ENCODE results near the gene GABBR2. TPM values are rescaled to one million over a fixed set of nuclear protein-coding genes. Genes with fewer than 3 reads are reported as not detected.

Gene GABBR2
- total and polyA plus RNA-seq, 9 of the 15 experiments (the other 6 are each of a cell fraction or from before 2014, with no cell fraction given): 0.15 to 1.9 (median 0.32) TPM

DNA sequence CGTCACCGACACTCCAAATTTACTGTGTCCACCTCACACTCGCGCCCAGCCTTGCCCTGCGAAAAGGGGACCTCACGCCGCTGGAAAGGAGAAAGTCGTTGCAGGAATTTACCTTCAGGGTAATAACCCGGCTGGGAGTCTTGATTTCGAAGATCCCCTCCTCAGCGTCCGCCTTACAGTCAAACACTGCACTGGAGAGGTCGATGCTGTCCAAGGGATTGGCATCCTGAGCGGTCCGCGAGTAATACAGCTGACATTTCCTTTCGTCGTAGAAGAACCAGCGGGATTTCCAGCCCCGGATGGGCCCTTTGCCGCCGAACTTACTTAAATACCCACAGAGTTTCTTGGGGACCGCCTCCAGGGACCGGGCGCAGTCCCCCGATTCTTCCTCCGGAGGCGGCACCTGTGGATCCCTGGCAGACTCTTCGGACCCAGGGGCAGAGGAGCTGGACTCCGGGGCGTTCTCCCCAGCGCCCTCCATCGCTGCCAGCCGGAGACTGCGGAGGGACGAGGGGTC is 453.6 kb downstream of the GABBR2 start (continued):
- TF ChIP-seq CHD2 (IDR thresholded peaks at IDR 0.05; ENCODE audit: low read depth, low read length) (no peak), KDM4B (IDR thresholded peaks at IDR 0.05; ENCODE audit: borderline replicate concordance in 2 of 2, low read depth in 1 of 2) (0 out of 4 replicates have a peak, but pooled peaks of 1 of the 2 experiments have one; percentile 19), BCOR (IDR thresholded peaks at IDR 0.05) (0 out of 2 replicates have a peak, but pooled peaks have one; percentile 3), MAFK (IDR thresholded peaks at IDR 0.05; ENCODE audit: low read length) (no peak), SAP30 (IDR thresholded peaks at IDR 0.05; ENCODE audit: borderline replicate concordance, insufficient read depth, low read depth, low read length, poor library complexity, severe bottlenecking) (peak; percentile 71), PCBP2 (IDR thresholded peaks at IDR 0.05; ENCODE audit: low read depth, low read length, poor library complexity, severe bottlenecking) (no peak), HDAC1 (IDR thresholded peaks at IDR 0.05) (no peak), MTA1 (IDR thresholded peaks at IDR 0.05; ENCODE audit: borderline replicate concordance) (no peak), FOXP1 (CRISPR knock-in tag; IDR thresholded peaks at IDR 0.05) (0 out of 2 replicates have a peak, but pooled peaks have one; percentile 44), GATAD2A (IDR thresholded peaks at IDR 0.05) (0 out of 2 replicates have a peak, but pooled peaks have one; percentile 37), MTA2 (IDR thresholded peaks at IDR 0.05; ENCODE audit: low read depth) (no peak), TAL1 (IDR thresholded peaks at IDR 0.05) (no peak), SUPT5H (IDR thresholded peaks at IDR 0.05) (no peak), ZNF134 (CRISPR knock-in tag; conservative IDR thresholded peaks at IDR 0.05) (no peak), RBFOX2 (IDR thresholded peaks at IDR 0.05; ENCODE audit: low read depth, low read length) (no peak), ELF1 (tag; IDR thresholded peaks at IDR 0.05) (no peak), CHD1 (IDR thresholded peaks at IDR 0.05; ENCODE audit: low read length) (peak; percentile 11), XRCC5 (IDR thresholded peaks at IDR 0.05; ENCODE audit: low read depth, low read length) (0 out of 2 replicates have a peak, but pooled peaks have one; percentile 8), ZSCAN29 (IDR thresholded peaks at IDR 0.05) (peak; percentile 25; the same call in 1 of the 2 replicates), ZNF224 (CRISPR knock-in tag; IDR thresholded peaks at IDR 0.05) (0 out of 2 replicates have a peak, but pooled peaks have one; percentile 26), CEBPB (tag; IDR thresholded peaks at IDR 0.05) (no peak)
- TF ChIP-seq, protein P1, sequence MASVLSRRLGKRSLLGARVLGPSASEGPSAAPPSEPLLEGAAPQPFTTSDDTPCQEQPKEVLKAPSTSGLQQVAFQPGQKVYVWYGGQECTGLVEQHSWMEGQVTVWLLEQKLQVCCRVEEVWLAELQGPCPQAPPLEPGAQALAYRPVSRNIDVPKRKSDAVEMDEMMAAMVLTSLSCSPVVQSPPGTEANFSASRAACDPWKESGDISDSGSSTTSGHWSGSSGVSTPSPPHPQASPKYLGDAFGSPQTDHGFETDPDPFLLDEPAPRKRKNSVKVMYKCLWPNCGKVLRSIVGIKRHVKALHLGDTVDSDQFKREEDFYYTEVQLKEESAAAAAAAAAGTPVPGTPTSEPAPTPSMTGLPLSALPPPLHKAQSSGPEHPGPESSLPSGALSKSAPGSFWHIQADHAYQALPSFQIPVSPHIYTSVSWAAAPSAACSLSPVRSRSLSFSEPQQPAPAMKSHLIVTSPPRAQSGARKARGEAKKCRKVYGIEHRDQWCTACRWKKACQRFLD (CRISPR knock-in tag; IDR thresholded peaks at IDR 0.05): 0 out of 2 replicates have a peak, but pooled peaks have one; percentile 20
- TF ChIP-seq, protein P2, sequence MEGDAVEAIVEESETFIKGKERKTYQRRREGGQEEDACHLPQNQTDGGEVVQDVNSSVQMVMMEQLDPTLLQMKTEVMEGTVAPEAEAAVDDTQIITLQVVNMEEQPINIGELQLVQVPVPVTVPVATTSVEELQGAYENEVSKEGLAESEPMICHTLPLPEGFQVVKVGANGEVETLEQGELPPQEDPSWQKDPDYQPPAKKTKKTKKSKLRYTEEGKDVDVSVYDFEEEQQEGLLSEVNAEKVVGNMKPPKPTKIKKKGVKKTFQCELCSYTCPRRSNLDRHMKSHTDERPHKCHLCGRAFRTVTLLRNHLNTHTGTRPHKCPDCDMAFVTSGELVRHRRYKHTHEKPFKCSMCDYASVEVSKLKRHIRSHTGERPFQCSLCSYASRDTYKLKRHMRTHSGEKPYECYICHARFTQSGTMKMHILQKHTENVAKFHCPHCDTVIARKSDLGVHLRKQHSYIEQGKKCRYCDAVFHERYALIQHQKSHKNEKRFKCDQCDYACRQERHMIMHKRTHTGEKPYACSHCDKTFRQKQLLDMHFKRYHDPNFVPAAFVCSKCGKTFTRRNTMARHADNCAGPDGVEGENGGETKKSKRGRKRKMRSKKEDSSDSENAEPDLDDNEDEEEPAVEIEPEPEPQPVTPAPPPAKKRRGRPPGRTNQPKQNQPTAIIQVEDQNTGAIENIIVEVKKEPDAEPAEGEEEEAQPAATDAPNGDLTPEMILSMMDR (IDR thresholded peaks at IDR 0.05 in 2 of 3, conservative IDR thresholded peaks at IDR 0.05 in 1 of 3; ENCODE audit: insufficient read depth in 2 of 3, low read depth in 1 of 3, low read length in 3 of 3): 0 out of 6 replicates have a peak, but pooled peaks of 2 of the 3 experiments have one; percentile 4 to 5
- TF ChIP-seq, protein P3, sequence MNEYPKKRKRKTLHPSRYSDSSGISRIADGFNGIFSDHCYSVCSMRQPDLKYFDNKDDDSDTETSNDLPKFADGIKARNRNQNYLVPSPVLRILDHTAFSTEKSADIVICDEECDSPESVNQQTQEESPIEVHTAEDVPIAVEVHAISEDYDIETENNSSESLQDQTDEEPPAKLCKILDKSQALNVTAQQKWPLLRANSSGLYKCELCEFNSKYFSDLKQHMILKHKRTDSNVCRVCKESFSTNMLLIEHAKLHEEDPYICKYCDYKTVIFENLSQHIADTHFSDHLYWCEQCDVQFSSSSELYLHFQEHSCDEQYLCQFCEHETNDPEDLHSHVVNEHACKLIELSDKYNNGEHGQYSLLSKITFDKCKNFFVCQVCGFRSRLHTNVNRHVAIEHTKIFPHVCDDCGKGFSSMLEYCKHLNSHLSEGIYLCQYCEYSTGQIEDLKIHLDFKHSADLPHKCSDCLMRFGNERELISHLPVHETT (CRISPR knock-in tag; conservative IDR thresholded peaks at IDR 0.05 in 1 of 2, IDR thresholded peaks at IDR 0.05 in 1 of 2): peak in 1 of 2 experiments; percentile 8; a peak in 1 of 4 replicates
- TF ChIP-seq, protein P4, sequence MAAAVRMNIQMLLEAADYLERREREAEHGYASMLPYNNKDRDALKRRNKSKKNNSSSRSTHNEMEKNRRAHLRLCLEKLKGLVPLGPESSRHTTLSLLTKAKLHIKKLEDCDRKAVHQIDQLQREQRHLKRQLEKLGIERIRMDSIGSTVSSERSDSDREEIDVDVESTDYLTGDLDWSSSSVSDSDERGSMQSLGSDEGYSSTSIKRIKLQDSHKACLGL (CRISPR knock-in tag; IDR thresholded peaks at IDR 0.05; ENCODE audit: borderline replicate concordance, poor library complexity, severe bottlenecking): no peak

All from K562 (cell line).